ACC112 (cell line): Measurements from ENCODE around the gene STRA8.

Experiments
- H2AFZ ChIP-seq: fragments of 200-600 bp; sonication (generic); one replicate; pipeline ENCODE4 v1.6.0; 2017; ENCODE audit warnings: antibody characterized with exemption, low read length; ENCODE audit not compliant: unreplicated experiment
- H3K27ac ChIP-seq: fragments of 200-600 bp; sonication (generic); 2 replicates; pipeline ENCODE4 v1.5.1; 2014; ENCODE audit warnings: low read depth, mild to moderate bottlenecking, antibody characterized with exemption, low read length, moderate library complexity
- H3K27me3 ChIP-seq: fragments of 200-600 bp; sonication (generic); 2 replicates; pipeline ENCODE4 v1.6.1; 2014; ENCODE audit warnings: mild to moderate bottlenecking, antibody characterized with exemption, low read length, moderate library complexity, mixed read lengths; ENCODE audit not compliant: insufficient read depth
- H3K36me3 ChIP-seq: fragments of 200-600 bp; sonication (generic); 2 replicates; pipeline ENCODE4 v1.6.1; 2016; ENCODE audit warnings: mild to moderate bottlenecking, antibody characterized with exemption, low read length, moderate library complexity, mixed read lengths; ENCODE audit not compliant: insufficient read depth
- H3K4me1 ChIP-seq: fragments of 200-600 bp; sonication (generic); one replicate; pipeline ENCODE4 v1.6.1; 2016; ENCODE audit warnings: low read length, mixed read lengths; ENCODE audit not compliant: insufficient read depth, unreplicated experiment, control insufficient read depth
- H3K4me3 ChIP-seq: fragments of 200-600 bp; sonication (generic); 2 replicates; pipeline ENCODE4 v1.5.1; 2014; ENCODE audit warnings: mild to moderate bottlenecking, low read depth, low read length
- H3K79me2 ChIP-seq: fragments of 200-600 bp; sonication (generic); one replicate; pipeline ENCODE4 v1.6.0; 2016; ENCODE audit warnings: low read length; ENCODE audit not compliant: control insufficient read depth, unreplicated experiment, insufficient read depth

The STRA8 gene

GRCh38 chr7:135233570-135233969 is at the start of gene STRA8:
STRA8 (plus strand) TSS chr7:135233838; CDS start chr7:135240525, 6,687 bp downstream.
- Histone ChIP-seq H3K36me3 (no peaks in the 10 kb centered on the region), H3K4me3 (no peak within 1 kb of the TSS), H3K79me2 (no peaks in the 10 kb centered on the region), H3K27me3 (no peaks in the 10 kb centered on the region), H3K27ac (no peak within 1 kb of the TSS), H3K4me1 (no peaks in the 10 kb centered on the region), H2AFZ (no peak within 1 kb of the TSS)

- Histone ChIP-seq H3K4me3 (no peak overlapping the region), H3K4me1 (no peaks in the 10 kb centered on the region), H2AFZ (no peak overlapping the region), H3K79me2 (no peaks in the 10 kb centered on the region), H3K27me3 (no peaks in the 10 kb centered on the region), H3K36me3 (peaks cover 33% of the 10 kb centered on the region; the same call in 1 of the 2 replicates), H3K27ac (no peak overlapping the region)
Measured at GRCh38 chr7:135184254-135184841, 49.3 kb upstream of the STRA8 start.

- Histone ChIP-seq H3K27ac (no peak overlapping the region), H3K4me3 (no peak overlapping the region), H3K36me3 (peaks cover 27% of the 10 kb centered on the region; the same call in 1 of the 2 replicates)
Measured at GRCh38 chr7:135185471-135186260, 48.0 kb upstream of the STRA8 start.

GRCh38 chr7:135186261-135186540 is 47.4 kb upstream of the STRA8 start:
- no peak overlapping the region for H2AFZ ChIP-seq
- no peaks in the 10 kb centered on the region for H3K4me1 ChIP-seq
- H3K79me2 ChIP-seq: no peaks in the 10 kb centered on the region
- no peaks in the 10 kb centered on the region for H3K27me3 ChIP-seq
- peaks cover 24% of the 10 kb centered on the region; the same call in 1 of the 2 replicates for H3K36me3 ChIP-seq
- no peak overlapping the region for H3K27ac ChIP-seq
- no peak overlapping the region for H3K4me3 ChIP-seq

More at GRCh38 chr7:135185471-135186260, 48.0 kb upstream of the STRA8 start:
- Histone ChIP-seq H3K79me2 (no peaks in the 10 kb centered on the region), H2AFZ (no peak overlapping the region), H3K27me3 (no peaks in the 10 kb centered on the region), H3K4me1 (no peaks in the 10 kb centered on the region)

- Histone ChIP-seq H3K36me3 (peaks cover 20% of the 10 kb centered on the region; the same call in 1 of the 2 replicates), H2AFZ (no peak overlapping the region)
Measured at GRCh38 chr7:135186841-135187253, 46.8 kb upstream of the STRA8 start.

GRCh38 chr7:135188298-135188984 is 45.2 kb upstream of the STRA8 start:
- Histone ChIP-seq H3K79me2 (no peaks in the 10 kb centered on the region), H3K4me3 (no peak overlapping the region), H3K27ac (no peak overlapping the region), H3K36me3 (peaks cover 4% of the 10 kb centered on the region; the same call in 1 of the 2 replicates), H3K4me1 (no peaks in the 10 kb centered on the region), H2AFZ (no peak overlapping the region), H3K27me3 (no peaks in the 10 kb centered on the region)

More at GRCh38 chr7:135186841-135187253, 46.8 kb upstream of the STRA8 start:
- no peaks in the 10 kb centered on the region for H3K79me2 ChIP-seq
- no peak overlapping the region for H3K4me3 ChIP-seq
- no peaks in the 10 kb centered on the region for H3K27me3 ChIP-seq
- H3K4me1 ChIP-seq: no peaks in the 10 kb centered on the region
- no peak overlapping the region for H3K27ac ChIP-seq

- H2AFZ ChIP-seq: no peak overlapping the region
- no peaks in the 10 kb centered on the region for H3K27me3 ChIP-seq
- no peak overlapping the region for H3K4me3 ChIP-seq
- H3K36me3 ChIP-seq: peaks cover 3% of the 10 kb centered on the region; the same call in 1 of the 2 replicates
- no peak overlapping the region for H3K27ac ChIP-seq
- no peaks in the 10 kb centered on the region for H3K79me2 ChIP-seq
- H3K4me1 ChIP-seq: no peaks in the 10 kb centered on the region
Measured at GRCh38 chr7:135189221-135189662, 44.4 kb upstream of the STRA8 start.

GRCh38 chr7:135189961-135190360 is 43.7 kb upstream of the STRA8 start:
- Histone ChIP-seq H2AFZ (no peak overlapping the region), H3K27ac (no peak overlapping the region), H3K27me3 (no peaks in the 10 kb centered on the region), H3K36me3 (peaks cover 3% of the 10 kb centered on the region; the same call in 1 of the 2 replicates), H3K4me1 (peaks cover 6% of the 10 kb centered on the region), H3K4me3 (no peak overlapping the region), H3K79me2 (no peaks in the 10 kb centered on the region)

- H3K27me3 ChIP-seq: no peaks in the 10 kb centered on the region
- H3K4me3 ChIP-seq: no peak overlapping the region
- no peak overlapping the region for H3K27ac ChIP-seq
- peaks cover 6% of the 10 kb centered on the region for H3K4me1 ChIP-seq
- H3K36me3 ChIP-seq: no peaks in the 10 kb centered on the region
- no peak overlapping the region for H2AFZ ChIP-seq
- no peaks in the 10 kb centered on the region for H3K79me2 ChIP-seq
Measured at GRCh38 chr7:135190703-135191102, 42.9 kb upstream of the STRA8 start.

GRCh38 chr7:135192914-135193536 is 40.6 kb upstream of the STRA8 start:
- Histone ChIP-seq H3K27ac (no peak overlapping the region), H3K4me3 (no peak overlapping the region), H3K79me2 (no peaks in the 10 kb centered on the region), H3K4me1 (peaks cover 6% of the 10 kb centered on the region), H3K27me3 (no peaks in the 10 kb centered on the region), H3K36me3 (no peaks in the 10 kb centered on the region), H2AFZ (no peak overlapping the region)
